Islet precursor cell (in vitro differentiated cells): Measurements from ENCODE around the gene TNK1.

ENCODE experiments used
- DNase-seq: peaks from one replicate; pipeline ENCODE4 v3.0.0-alpha.2; 2018

The TNK1 gene

DNA sequence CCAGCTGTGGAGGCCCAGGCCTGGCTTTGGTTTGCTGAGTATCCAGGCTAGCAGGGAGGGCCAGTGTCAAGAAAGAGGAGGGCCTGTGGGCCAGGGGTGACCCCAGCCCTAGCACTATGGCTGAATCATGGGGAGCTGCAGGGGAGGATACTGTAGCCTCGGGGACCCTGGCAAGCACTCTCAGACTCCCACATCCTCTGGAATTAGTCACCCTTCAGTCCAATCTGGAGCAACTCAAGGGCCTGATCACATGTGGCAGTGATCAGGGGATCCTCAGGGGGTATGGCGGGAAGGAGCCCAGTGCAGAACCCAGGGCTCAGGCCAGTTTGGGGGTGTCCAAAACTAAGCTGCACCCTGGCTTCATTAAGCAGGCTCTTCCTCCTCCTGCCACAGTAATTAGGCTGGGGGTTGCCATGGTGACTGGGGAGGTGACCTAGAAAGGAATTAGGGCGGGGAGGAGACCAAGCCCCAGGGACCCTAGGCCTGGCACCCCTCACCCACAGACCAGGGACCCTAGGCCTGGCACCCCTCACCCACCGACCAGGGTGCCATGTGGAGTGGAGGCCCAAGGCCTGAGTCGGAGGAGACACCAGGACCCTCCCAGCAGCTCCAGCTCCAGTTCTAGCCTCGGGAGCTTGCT, 32.6 kb downstream of the TNK1 start:
- DNase-seq: no peak

DNA sequence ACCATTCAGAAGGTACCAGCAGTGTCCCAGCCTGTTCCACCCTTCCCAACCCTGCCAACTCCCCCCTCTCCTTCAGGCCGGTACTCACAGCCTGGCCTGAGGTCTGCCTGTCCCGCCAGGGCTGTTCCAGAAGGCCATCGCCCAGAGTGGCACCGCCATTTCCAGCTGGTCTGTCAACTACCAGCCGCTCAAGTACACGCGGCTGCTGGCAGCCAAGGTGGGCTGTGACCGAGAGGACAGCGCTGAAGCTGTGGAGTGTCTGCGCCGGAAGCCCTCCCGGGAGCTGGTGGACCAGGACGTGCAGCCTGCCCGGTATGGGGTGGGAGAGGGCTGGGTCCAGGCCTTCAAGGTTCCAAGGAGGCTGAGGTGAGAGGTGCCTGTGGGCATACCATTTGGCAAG, 33.9 kb downstream of the TNK1 start:
- DNase-seq: no peak

DNA sequence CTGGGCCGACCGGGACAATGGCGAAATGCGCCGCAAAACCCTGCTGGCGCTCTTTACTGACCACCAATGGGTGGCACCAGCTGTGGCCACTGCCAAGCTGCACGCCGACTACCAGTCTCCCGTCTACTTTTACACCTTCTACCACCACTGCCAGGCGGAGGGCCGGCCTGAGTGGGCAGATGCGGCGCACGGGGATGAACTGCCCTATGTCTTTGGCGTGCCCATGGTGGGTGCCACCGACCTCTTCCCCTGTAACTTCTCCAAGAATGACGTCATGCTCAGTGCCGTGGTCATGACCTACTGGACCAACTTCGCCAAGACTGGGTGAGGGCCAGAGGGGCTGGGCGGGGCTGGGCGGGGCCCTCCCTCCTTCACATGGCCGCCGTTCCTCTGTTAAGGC, 34.9 kb downstream of the TNK1 start:
- no peak for DNase-seq

DNA sequence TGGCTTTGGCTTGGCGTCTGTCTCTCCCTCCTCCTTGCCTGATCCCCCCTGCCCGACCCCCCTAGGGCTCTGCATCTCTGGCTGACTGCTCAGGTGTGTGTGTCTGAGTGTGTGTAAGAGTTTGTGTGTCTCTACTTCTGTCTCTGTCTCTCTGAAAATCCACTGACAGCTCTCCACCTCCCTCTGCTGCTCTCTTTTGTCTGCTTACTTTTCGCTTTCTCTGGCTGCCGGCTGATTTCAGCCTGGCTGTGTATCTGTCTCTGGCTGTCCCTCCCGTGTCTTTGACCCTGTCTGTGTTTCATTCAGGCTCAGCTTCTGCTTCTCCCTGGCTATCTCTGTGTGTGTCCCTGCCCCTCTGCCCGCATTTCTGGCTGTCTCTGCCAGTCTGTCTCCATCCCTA, 35.4 kb downstream of the TNK1 start:
- DNase-seq: no peak

DNA sequence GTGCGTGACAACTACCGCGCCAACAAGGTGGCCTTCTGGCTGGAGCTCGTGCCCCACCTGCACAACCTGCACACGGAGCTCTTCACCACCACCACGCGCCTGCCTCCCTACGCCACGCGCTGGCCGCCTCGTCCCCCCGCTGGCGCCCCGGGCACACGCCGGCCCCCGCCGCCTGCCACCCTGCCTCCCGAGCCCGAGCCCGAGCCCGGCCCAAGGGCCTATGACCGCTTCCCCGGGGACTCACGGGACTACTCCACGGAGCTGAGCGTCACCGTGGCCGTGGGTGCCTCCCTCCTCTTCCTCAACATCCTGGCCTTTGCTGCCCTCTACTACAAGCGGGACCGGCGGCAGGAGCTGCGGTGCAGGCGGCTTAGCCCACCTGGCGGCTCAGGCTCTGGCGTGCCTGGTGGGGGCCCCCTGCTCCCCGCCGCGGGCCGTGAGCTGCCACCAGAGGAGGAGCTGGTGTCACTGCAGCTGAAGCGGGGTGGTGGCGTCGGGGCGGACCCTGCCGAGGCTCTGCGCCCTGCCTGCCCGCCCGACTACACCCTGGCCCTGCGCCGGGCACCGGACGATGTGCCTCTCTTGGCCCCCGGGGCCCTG, 36.3 kb downstream of the TNK1 start:
- no peak for DNase-seq

- no peak for DNase-seq
Observed at GRCh38 chr17:7418472-7419152, 37.7 kb downstream of the TNK1 start.

DNA sequence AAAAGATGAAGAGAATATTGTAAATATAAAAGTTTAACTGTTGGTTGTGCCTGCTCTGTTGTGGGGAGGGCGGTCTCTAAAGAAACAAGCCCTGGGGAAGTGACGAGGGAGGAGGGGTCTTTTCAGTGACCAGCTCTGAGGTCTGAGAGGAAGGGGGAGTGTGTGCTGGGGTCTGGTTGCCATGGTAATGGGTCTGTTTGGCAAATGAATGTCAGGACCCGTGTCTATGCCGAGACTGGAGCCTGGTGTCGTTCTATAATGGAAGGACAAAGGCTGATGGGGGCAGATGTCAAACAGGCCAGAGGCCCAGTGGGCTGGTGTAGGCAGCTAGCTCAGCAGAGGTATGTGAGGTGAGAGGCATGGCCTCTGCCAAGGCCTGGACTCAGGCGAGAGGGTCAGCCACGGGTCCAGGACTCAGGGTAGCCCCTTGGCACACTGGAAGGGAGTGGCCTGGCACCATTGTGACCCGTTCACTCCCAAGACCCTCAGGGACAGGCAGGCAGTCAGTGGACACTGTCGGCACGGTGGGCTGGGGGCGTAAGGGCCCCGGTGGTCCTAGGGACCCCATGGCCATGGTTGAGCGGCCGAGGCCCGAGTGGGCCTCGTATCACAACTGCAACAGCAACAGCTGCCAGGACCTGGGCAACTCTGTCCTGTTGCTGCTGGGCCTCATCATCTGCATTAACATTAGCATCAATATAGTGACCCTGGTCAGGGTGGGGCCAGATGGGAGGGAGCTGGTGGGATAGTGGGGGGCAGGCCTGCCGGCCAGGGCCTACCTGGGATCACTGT, 39.1 kb downstream of the TNK1 start, which contains the start of gene SPEM1:
Gene SPEM1 (plus strand): TSS at position 506 of the 792 bp plus-strand sequence. CDS start 61 bp downstream, at position 567.
- no peak for DNase-seq

GRCh38 chr17:7421186-7421585, 40.3 kb downstream of the TNK1 start:
- DNase-seq: no peak

DNA sequence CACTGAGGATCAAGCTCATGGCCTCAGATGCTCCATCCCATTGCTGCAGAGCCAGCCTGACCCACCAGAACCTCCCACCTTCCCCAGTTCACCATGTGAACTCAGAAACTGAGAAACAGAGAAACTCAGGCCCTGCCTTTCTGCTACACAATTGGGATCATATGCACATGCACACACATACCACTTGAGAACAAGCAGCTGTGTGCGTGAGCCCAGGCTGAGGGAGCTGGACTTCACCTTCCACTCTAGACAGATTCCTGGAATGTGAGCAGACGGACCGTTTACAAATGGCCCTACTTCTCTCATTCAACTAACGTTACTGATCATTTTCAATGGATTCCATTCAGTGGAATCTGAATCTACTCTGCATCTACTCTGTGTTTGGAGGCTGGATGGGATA, 42.8 kb downstream of the TNK1 start:
- no peak for DNase-seq

GRCh38 chr17:7425316-7425715, 44.4 kb downstream of the TNK1 start, which contains the start of gene SPEM2:
Gene SPEM2, plus strand, starts transcription at chr17:7425616. Its CDS starts 73 bp downstream, at chr17:7425689.
- DNase-seq: no peak

DNA sequence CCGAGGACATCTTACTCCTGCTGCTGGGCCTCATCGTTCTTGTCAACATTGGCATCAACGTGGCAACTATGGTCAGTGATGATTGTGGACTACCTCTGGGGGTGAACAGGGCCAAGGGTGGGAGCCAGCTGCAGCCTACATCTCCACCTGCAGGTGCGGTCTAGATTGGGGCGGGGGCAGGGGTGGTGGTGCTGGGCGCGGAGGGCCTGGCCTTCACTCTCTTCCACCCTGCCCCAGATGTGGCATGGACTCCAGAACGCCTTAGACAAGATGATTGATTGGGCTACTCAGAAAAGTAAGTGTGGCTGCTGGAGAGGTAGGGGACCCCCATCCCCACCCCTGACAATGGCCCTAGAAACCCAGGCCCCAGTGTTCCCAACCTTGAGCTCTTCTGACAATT, 44.9 kb downstream of the TNK1 start:
- no peak for DNase-seq

DNA sequence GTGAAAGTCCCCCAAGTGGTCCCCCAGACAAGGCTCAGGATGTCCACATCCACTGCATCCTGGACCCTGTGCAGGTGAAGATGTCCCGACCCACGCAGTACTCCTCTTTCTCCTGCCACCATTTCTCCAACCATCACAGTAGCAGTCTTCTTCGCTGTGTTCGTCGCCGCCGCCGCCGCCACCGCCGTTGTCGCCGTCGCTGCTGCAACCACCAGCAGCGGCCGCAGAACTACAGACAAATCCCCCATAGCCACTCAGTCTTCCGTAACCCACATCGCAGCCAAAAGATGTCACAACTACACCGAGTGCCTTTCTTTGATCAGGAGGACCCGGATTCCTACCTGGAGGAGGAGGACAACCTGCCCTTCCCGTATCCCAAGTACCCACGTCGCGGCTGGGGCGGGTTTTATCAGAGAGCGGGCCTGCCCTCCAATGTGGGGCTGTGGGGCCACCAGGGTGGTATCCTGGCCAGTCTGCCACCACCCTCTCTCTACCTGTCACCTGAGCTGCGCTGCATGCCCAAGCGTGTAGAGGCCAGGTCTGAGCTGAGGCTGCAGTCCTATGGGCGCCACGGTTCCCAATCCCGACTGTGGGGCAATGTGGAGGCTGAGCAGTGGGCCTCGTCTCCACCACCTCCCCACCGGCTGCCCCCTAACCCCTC, 45.4 kb downstream of the TNK1 start:
- no peak for DNase-seq

GRCh38 chr17:7426896-7427489, 46.1 kb downstream of the TNK1 start:
- no peak for DNase-seq

- DNase-seq: no peak
Observed at GRCh38 chr17:7427549-7427948, 46.7 kb downstream of the TNK1 start.

DNA sequence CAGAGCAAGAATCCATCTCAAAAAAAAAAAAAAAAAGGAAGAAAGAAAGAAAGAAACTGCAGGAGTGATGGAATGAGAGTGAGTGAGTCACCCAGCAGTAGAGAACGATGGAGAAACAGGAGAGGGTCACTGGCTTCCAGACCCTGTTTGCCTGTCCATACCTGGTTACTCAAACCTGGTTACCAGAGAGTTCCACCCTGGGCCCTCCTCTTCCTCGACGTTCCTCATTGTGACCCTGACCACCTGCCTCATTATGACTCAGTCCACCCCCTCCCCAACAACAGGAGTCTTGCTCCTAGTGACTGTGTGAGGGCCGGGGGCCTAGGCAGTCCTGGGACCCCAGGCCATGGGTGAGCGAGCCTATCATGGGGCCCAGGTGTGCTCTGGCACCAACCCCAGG, 47.7 kb downstream of the TNK1 start, which contains the start of gene SPEM3:
Gene SPEM3 (plus strand): TSS at position 301 of the 400 bp plus-strand sequence. CDS start 46 bp downstream, at position 347.
- DNase-seq: no peak

DNA sequence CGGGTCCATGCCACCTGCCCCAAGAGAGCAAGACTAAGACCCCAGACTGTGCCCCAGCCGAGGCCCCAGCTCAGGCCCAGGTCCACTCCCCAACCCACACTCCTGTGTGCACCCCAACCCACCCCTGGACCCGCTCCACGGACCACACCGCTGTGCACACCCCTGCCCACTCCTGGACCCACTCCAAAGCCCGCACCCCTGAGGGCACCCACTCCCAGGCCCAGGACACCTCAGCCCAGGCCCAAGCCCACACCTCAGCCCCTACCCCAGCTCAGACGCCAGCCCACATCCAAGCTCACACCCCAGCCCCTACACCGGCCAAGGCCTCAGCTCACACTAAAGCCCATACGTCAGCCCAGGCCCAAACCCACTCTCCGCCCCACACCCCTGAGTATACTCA, 48.8 kb downstream of the TNK1 start:
- DNase-seq: no peak

DNA sequence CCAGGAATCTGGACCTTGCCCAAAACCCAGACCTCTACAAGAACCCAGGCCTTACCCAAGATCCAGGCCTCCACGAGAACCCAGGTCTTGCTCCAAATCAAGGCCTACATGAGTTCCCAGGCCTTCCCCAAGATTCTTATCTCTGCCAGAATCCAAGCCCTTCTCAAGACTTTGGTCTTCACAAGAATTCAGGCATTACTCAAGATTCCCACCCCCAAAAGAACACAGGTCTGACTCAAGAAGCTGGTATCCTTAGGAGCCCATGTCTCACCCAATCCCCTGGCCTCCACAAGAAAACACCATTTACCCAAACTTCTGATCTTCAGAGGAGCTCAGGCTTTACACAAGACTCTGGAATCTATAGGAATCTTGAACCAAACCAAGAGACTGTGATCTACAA, 50.3 kb downstream of the TNK1 start:
- no peak for DNase-seq

DNA sequence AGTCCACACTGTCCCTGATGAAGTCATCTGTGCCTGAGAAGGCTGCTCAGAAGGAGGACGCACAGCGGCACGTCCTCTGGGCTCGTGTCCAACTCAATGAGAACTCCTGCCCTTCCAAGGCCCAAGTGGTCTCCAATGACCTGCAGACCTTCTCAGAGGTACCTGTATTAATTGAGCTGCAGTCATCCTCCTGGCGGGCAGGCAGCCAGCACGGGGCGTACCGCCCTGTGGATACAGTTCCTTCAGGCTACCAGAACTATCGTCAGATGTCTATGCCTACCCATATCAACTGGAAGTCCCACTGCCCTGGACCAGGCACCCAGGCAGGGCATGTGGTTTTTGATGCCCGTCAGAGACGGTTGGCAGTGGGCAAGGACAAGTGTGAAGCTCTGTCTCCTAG, 51.4 kb downstream of the TNK1 start:
- no peak for DNase-seq

- peak; percentile 90 for DNase-seq
Observed at GRCh38 chr17:7435676-7436555, 55.0 kb downstream of the TNK1 start.

GRCh38 chr17:7436556-7437368, 55.9 kb downstream of the TNK1 start:
- peak; percentile 96 for DNase-seq
